GM12873 (cell line): ENCODE measurements around the gene IGF1R.

ENCODE experiments used
- TF ChIP-seq, protein P1 (sequence below): IDR thresholded peaks from 2 replicates; pipeline ENCODE4 v1.5.1; 2012; ENCODE audit warnings: low read depth, mild to moderate bottlenecking, moderate library complexity, low read length, control low read depth; ENCODE audit not compliant: insufficient read depth; ENCODE audit errors: missing control alignments

Gene IGF1R

DNA sequence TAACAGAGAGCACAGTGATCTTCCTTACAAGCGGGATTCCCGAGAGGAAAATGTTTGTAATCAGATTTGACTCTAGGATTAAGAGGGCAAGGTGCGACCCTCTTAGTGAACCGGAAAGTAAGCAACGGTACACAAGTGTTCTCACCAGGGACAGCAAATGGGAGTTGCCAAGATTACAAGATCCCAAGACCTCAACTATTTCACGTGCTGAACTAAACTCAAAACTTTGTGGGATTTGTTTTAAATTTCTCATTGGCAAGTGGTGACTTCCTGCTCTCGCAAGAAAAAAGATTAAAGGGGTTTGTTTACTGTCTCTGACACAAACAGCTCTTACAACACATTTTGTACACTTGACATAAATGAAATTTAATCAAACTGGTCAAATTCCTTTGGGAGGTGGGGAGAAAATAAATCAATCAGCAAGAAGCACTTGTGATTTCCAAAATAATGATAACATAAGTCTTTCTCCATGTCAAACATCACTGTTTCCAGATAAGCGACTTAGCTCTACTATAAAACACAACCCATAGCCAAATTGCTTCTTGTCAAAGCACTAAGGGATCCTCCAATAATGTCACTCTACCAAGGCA lies 361.5 kb downstream of the IGF1R start:
- TF ChIP-seq, protein P1, sequence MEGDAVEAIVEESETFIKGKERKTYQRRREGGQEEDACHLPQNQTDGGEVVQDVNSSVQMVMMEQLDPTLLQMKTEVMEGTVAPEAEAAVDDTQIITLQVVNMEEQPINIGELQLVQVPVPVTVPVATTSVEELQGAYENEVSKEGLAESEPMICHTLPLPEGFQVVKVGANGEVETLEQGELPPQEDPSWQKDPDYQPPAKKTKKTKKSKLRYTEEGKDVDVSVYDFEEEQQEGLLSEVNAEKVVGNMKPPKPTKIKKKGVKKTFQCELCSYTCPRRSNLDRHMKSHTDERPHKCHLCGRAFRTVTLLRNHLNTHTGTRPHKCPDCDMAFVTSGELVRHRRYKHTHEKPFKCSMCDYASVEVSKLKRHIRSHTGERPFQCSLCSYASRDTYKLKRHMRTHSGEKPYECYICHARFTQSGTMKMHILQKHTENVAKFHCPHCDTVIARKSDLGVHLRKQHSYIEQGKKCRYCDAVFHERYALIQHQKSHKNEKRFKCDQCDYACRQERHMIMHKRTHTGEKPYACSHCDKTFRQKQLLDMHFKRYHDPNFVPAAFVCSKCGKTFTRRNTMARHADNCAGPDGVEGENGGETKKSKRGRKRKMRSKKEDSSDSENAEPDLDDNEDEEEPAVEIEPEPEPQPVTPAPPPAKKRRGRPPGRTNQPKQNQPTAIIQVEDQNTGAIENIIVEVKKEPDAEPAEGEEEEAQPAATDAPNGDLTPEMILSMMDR = no peak

DNA sequence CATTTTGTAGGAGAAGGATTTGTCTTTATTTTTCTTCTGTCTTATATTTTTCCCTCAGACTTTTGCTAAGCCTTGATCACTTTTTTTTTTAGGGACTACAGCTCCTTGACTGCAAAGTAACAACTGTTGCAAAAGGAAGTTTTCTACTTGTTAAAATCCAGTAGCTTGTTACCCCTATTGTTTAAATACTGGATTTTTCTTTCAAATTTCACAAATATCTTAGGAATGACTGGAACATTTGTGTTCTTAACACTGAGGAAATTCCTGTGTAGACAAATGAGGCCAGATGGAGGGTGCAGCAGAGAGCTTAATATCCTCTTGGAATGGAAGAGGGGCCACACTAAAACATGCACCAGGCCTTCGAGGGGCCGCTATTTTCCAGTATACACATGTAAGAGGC lies 362.4 kb downstream of the IGF1R start:
- TF ChIP-seq, protein P1 = no peak
